CD14-positive monocyte (primary cell): Measurements from ENCODE around the gene CARMIL1. TPM values are rescaled to one million over a fixed set of nuclear protein-coding genes. Genes with fewer than 3 reads are reported as not detected.

Experiments used
- DNase-seq, 3 donors: peaks; one replicate each; pipeline ENCODE4 v3.0.0-alpha.2; 2011 to 2022
- H2AFZ ChIP-seq: 2 replicates; pipeline ENCODE4 v1.6.0; 2012; ENCODE audit warnings: mild to moderate bottlenecking, low read depth, low read length, inconsistent platforms; ENCODE audit not compliant: insufficient read depth, poor library complexity, severe bottlenecking
- H3K27ac ChIP-seq, 2 donors: 1 replicate in 1 of 2; 2 replicates in 1 of 2; pipeline ENCODE4 v1.5.1; 2012 to 2013; ENCODE audit warnings: low read length in 2 of 2, control low read depth in 1 of 2, inconsistent platforms in 1 of 2, low read depth in 1 of 2, mild to moderate bottlenecking in 1 of 2
- H3K27me3 ChIP-seq, 2 donors: one replicate each; pipeline versions ENCODE4 v1.6.0 to v1.6.1; 2011 to 2013; ENCODE audit warnings: low read length in 2 of 2; ENCODE audit not compliant: control insufficient read depth in 2 of 2, insufficient read depth in 2 of 2
- H3K36me3 ChIP-seq, 2 donors: replicated peaks in 1 of 2; 1 replicate in 1 of 2; 2 replicates in 1 of 2; pipeline versions ENCODE4 v1.5.1 to v1.6.1; 2012 to 2013; ENCODE audit warnings: low read length in 2 of 2, control low read depth in 1 of 2, inconsistent platforms in 1 of 2, mild to moderate bottlenecking in 1 of 2; ENCODE audit not compliant: insufficient read depth in 2 of 2, control insufficient read depth in 1 of 2
- H3K4me1 ChIP-seq, 2 donors: 1 replicate in 1 of 2; 2 replicates in 1 of 2; pipeline versions ENCODE4 v1.5.1 to v1.6.1; 2012 to 2013; ENCODE audit warnings: low read length in 2 of 2, control low read depth in 1 of 2, inconsistent platforms in 1 of 2, mild to moderate bottlenecking in 1 of 2, moderate library complexity in 1 of 2; ENCODE audit not compliant: insufficient read depth in 2 of 2, control insufficient read depth in 1 of 2
- H3K4me2 ChIP-seq: replicated peaks from 2 replicates; pipeline ENCODE3; 2012; ENCODE audit warnings: low read length, moderate library complexity, mild to moderate bottlenecking; ENCODE audit not compliant: poor library complexity, severe bottlenecking; ENCODE audit errors: extremely low read depth
- H3K4me3 ChIP-seq, 3 experiments: fragments of 200-600 bp in 1 of 3; sonication (generic) in 1 of 3; replicated peaks in 1 of 3; 1 replicate in 2 of 3; 2 replicates in 1 of 3; pipeline ENCODE4 v1.5.1; 2011 to 2013; ENCODE audit warnings: low read length in 3 of 3, mild to moderate bottlenecking in 3 of 3, control low read depth in 2 of 3, low read depth in 2 of 3, inconsistent platforms in 1 of 3, moderate library complexity in 1 of 3
- H3K79me2 ChIP-seq: 2 replicates; pipeline ENCODE4 v1.6.0; 2012; ENCODE audit warnings: mild to moderate bottlenecking, control low read depth, inconsistent platforms, low read length, moderate library complexity; ENCODE audit not compliant: insufficient read depth
- H3K9ac ChIP-seq: 2 replicates; pipeline ENCODE4 v1.6.0; 2017; ENCODE audit warnings: low read length, mild to moderate bottlenecking; ENCODE audit not compliant: insufficient read depth, poor library complexity, severe bottlenecking
- H3K9me3 ChIP-seq, 2 donors: replicated peaks in 1 of 2; 1 replicate in 1 of 2; 2 replicates in 1 of 2; pipeline versions ENCODE4 v1.5.1 to v1.6.1; 2012 to 2013; ENCODE audit warnings: low read length in 2 of 2, control low read depth in 1 of 2; ENCODE audit not compliant: control insufficient read depth in 1 of 2, insufficient read depth in 1 of 2
- H4K20me1 ChIP-seq: 2 replicates; pipeline ENCODE4 v1.6.0; 2012; ENCODE audit warnings: mild to moderate bottlenecking, low read length, control low read depth, moderate library complexity; ENCODE audit not compliant: insufficient read depth
- H3K27ac Mint-ChIP-seq, 7 donors: one replicate each; pipeline ENCODE4 v1.8.0; 2020; ENCODE audit warnings: mild to moderate bottlenecking in 7 of 7, mixed read lengths in 7 of 7, moderate library complexity in 6 of 7, inconsistent platforms in 2 of 7
- H3K27me3 Mint-ChIP-seq, 3 donors: one replicate each; pipeline ENCODE4 v1.8.0; 2021 to 2022; ENCODE audit warnings: low read depth in 3 of 3, mild to moderate bottlenecking in 3 of 3, mixed read lengths in 3 of 3, moderate library complexity in 3 of 3, inconsistent platforms in 1 of 3
- H3K36me3 Mint-ChIP-seq, 2 donors: one replicate each; pipeline ENCODE4 v1.8.0; 2020; ENCODE audit warnings: mixed read lengths in 2 of 2, inconsistent platforms in 1 of 2, mild to moderate bottlenecking in 1 of 2
- H3K4me1 Mint-ChIP-seq: one replicate; pipeline ENCODE4 v1.8.0; 2020; ENCODE audit warnings: mild to moderate bottlenecking, mixed read lengths
- H3K4me3 Mint-ChIP-seq, 2 donors: one replicate each; pipeline ENCODE4 v1.8.0; 2020; ENCODE audit warnings: mild to moderate bottlenecking in 2 of 2, mixed read lengths in 2 of 2, moderate library complexity in 1 of 2
- H3K9me3 Mint-ChIP-seq, 7 donors: one replicate each; pipeline ENCODE4 v1.8.0; 2020 to 2022; ENCODE audit warnings: mixed read lengths in 7 of 7, mild to moderate bottlenecking in 6 of 7, moderate library complexity in 6 of 7, inconsistent platforms in 2 of 7
- WGBS: methylation state at CpG from one replicate; pipeline ENCODE4 v1.1.5; 2013; ENCODE audit warnings: missing lambda C conversion rate; ENCODE audit not compliant: insufficient coverage; 5-methylcytosine and 5-hydroxymethylcytosine counted together
- intact Hi-C, 2 donors: fragments of 100-400 bp; cut with micrococcal nuclease; formaldehyde crosslinking; loops; one replicate each; pipeline versions ENCODE4 v1.15.0 to v1.15.1; 2023
- polyA plus RNA-seq, 3 donors: library from polyadenylated mRNA; depleted of rRNA in 1 of 3; unstranded in 2 of 3; stranded (reverse) in 1 of 3; fragments of 300-500 nt in 2 of 3; fragments of >200 nt in 1 of 3; fragmentation: Illumina TruSeq in 2 of 3; gene quantifications; 1 replicate in 2 of 3; 2 replicates in 1 of 3; pipeline ENCODE4 v1.2.3, GENCODE V29; 2012 to 2021
- TF ChIP-seq, protein P1 (sequence below): fragments of 200-600 bp; IDR thresholded peaks from one replicate; pipeline ENCODE4 v1.8.0; 2022; ENCODE audit warnings: antibody characterized with exemption, mild to moderate bottlenecking

CARMIL1 gene
- polyA plus RNA-seq, 3 donors: 0.30 to 0.49 (median 0.41) TPM

DNA sequence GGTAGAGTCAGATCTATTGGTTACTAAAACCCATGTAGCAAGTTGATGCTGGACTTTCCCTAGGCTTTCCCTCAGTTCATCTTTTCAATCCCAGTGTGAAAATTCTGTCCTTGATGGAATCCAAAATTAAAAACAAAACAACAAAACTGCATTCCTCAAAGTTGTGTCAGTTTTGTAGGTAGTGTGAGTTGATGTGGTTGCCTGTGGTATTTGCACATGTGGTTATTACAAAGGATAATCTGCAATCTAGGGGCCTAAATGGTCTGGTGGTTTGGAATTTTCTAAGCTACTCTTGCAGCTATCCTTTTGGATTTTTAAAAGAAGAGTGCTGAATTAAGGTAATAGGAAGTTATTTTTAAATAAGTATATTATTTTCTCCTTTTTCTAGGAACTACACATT, 240.7 kb downstream of the CARMIL1 start:
- no peak for DNase-seq
- Histone ChIP-seq H3K79me2 (no peaks in the 10 kb centered on the region), H3K9ac (no peak overlapping the region), H3K4me2 (no peak overlapping the region), H4K20me1 (no peaks in the 10 kb centered on the region), H3K27me3 (no peaks in the 10 kb centered on the region), H2AFZ (no peak overlapping the region), H3K27ac (no peak overlapping the region), H3K9me3 (no peaks in the 10 kb centered on the region), H3K36me3 (no peaks in the 10 kb centered on the region), H3K4me3 (no peak overlapping the region), H3K4me1 (no peaks in the 10 kb centered on the region)
- Mint-ChIP-seq H3K36me3 (peaks cover 0 to 5% of the 10 kb centered on the region in 2 donors), H3K4me3 (no peak overlapping the region), H3K4me1 (peaks cover 2% of the 10 kb centered on the region), H3K27ac (no peak overlapping the region), H3K9me3 (peaks cover 0 to 1% (median 0%) of the 10 kb centered on the region in 7 donors), H3K27me3 (no peaks in the 10 kb centered on the region)
- TF ChIP-seq, protein P1, sequence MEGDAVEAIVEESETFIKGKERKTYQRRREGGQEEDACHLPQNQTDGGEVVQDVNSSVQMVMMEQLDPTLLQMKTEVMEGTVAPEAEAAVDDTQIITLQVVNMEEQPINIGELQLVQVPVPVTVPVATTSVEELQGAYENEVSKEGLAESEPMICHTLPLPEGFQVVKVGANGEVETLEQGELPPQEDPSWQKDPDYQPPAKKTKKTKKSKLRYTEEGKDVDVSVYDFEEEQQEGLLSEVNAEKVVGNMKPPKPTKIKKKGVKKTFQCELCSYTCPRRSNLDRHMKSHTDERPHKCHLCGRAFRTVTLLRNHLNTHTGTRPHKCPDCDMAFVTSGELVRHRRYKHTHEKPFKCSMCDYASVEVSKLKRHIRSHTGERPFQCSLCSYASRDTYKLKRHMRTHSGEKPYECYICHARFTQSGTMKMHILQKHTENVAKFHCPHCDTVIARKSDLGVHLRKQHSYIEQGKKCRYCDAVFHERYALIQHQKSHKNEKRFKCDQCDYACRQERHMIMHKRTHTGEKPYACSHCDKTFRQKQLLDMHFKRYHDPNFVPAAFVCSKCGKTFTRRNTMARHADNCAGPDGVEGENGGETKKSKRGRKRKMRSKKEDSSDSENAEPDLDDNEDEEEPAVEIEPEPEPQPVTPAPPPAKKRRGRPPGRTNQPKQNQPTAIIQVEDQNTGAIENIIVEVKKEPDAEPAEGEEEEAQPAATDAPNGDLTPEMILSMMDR: no peak
- intact Hi-C loops: no loop called here

DNA sequence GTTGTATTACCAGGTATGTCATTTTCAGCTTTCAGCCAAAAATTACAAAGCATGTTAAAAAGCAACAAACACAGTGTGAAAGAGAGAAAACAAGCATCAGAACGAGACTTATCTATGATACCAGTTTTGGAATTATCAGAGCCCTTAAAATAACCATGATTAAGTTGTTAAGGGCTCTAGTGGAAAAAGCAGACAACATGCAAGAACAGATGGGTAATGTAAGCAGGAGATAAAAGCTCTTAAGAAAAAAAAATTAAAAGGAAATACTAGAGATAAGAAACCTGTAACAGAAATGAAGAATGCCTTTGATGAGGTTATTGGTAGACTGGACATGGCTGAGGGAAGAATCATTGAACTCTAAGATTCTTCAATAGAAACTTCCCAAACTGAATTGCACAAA, 245.4 kb downstream of the CARMIL1 start:
- intact Hi-C loops: no loop called here
- H2AFZ ChIP-seq: no peak overlapping the region
- Mint-ChIP-seq H3K4me1 (no peaks in the 10 kb centered on the region), H3K9me3 (peaks cover 0 to 4% (median 0%) of the 10 kb centered on the region in 7 donors), H3K27me3 (no peaks in the 10 kb centered on the region), H3K27ac (no peak overlapping the region), H3K36me3 (peaks cover 3 to 5% of the 10 kb centered on the region in 2 donors), H3K4me3 (no peak overlapping the region)
- no peaks in the 10 kb centered on the region for H4K20me1 ChIP-seq
- WGBS: no CpG with 5 or more reads among the region's 1 CpG
- no peak for DNase-seq
- no peaks in the 10 kb centered on the region for H3K36me3 ChIP-seq
- H3K79me2 ChIP-seq: no peaks in the 10 kb centered on the region
- no peaks in the 10 kb centered on the region for H3K9me3 ChIP-seq
- H3K27ac ChIP-seq: no peak overlapping the region
- no peak overlapping the region for H3K4me3 ChIP-seq
- no peak overlapping the region for H3K4me2 ChIP-seq
- TF ChIP-seq, protein P1: no peak
- H3K4me1 ChIP-seq: no peaks in the 10 kb centered on the region
- no peak overlapping the region for H3K9ac ChIP-seq
- no peaks in the 10 kb centered on the region for H3K27me3 ChIP-seq
